HEK293 (cell line): ENCODE results near the gene IFIH1.

Experiments used
- CTCF ChIP-seq: fragments of 450-650 bp; formaldehyde crosslinking; IDR thresholded peaks from 2 replicates; pipeline ENCODE4 v1.5.1; 2016; ENCODE audit warnings: missing biosample characterization, missing genetic modification characterization
- REPIN1 ChIP-seq: fragments of 450-650 bp; formaldehyde crosslinking; IDR thresholded peaks from 2 replicates; pipeline ENCODE4 v1.5.1; 2017; ENCODE audit warnings: missing biosample characterization, missing genetic modification characterization, low read depth
- REST ChIP-seq: fragments of 450-650 bp; formaldehyde crosslinking; IDR thresholded peaks from 2 replicates; pipeline ENCODE4 v1.5.1; 2016; ENCODE audit warnings: missing biosample characterization, missing genetic modification characterization
- TCF7L2 ChIP-seq: IDR thresholded peaks from 2 replicates; pipeline ENCODE4 v1.6.1; 2011; ENCODE audit warnings: low read depth, mild to moderate bottlenecking, inconsistent platforms, low read length, moderate library complexity, borderline replicate concordance
- ZBTB10 ChIP-seq: fragments of 450-650 bp; formaldehyde crosslinking; IDR thresholded peaks from 2 replicates; pipeline ENCODE4 v1.5.1; 2016; ENCODE audit warnings: missing biosample characterization, missing genetic modification characterization
- ZNF121 ChIP-seq: fragments of 450-650 bp; formaldehyde crosslinking; IDR thresholded peaks from 2 replicates; pipeline ENCODE4 v1.5.1; 2016; ENCODE audit warnings: missing biosample characterization, missing genetic modification characterization
- ZNF274 ChIP-seq, 2 experiments: fragments of 200-500 bp in 1 of 2; fragments of 450-650 bp in 1 of 2; sonication (Bioruptor generic) in 1 of 2; formaldehyde crosslinking in 1 of 2; IDR thresholded peaks; 2 replicates each; pipeline versions ENCODE4 v1.5.1 to v1.6.1; 2014 to 2016; ENCODE audit warnings: borderline replicate concordance in 1 of 2, inconsistent platforms in 1 of 2, low read length in 1 of 2, missing biosample characterization in 1 of 2, missing genetic modification characterization in 1 of 2
- ZNF433 ChIP-seq: fragments of 450-650 bp; formaldehyde crosslinking; IDR thresholded peaks from 2 replicates; pipeline ENCODE4 v1.5.1; 2016; ENCODE audit warnings: missing biosample characterization, missing genetic modification characterization, low read depth
- ZNF473 ChIP-seq: fragments of 450-650 bp; formaldehyde crosslinking; IDR thresholded peaks from 2 replicates; pipeline ENCODE4 v1.5.1; 2017; ENCODE audit warnings: missing biosample characterization, missing genetic modification characterization
- ZNF521 ChIP-seq: fragments of 450-650 bp; formaldehyde crosslinking; IDR thresholded peaks from 2 replicates; pipeline ENCODE4 v1.5.1; 2017; ENCODE audit warnings: missing biosample characterization, mild to moderate bottlenecking, missing genetic modification characterization
- ZNF830 ChIP-seq: fragments of 450-650 bp; IDR thresholded peaks from 2 replicates; pipeline ENCODE4 v1.5.0; 2018; ENCODE audit warnings: missing biosample characterization, missing genetic modification characterization, low read depth, mild to moderate bottlenecking, moderate library complexity

- no peak for TF ChIP-seq REPIN1 (tag by site-specific recombination)
- TF ChIP-seq ZNF121 (tag by site-specific recombination): no peak
- TF ChIP-seq ZNF433 (tag by site-specific recombination): no peak
- TF ChIP-seq CTCF (tag by site-specific recombination): no peak
- no peak for TF ChIP-seq TCF7L2
- no peak for TF ChIP-seq ZNF274 (IDR thresholded peaks at IDR 0.05; ENCODE audit: low read length)
- TF ChIP-seq ZNF274 (tag by site-specific recombination; IDR thresholded peaks at IDR 0.05; ENCODE audit: borderline replicate concordance): no peak
- TF ChIP-seq REST (tag by site-specific recombination): no peak
- TF ChIP-seq ZBTB10 (tag by site-specific recombination): no peak
- TF ChIP-seq ZNF521: no peak
- TF ChIP-seq ZNF830 (tag by site-specific recombination): no peak
- no peak for TF ChIP-seq ZNF473 (tag by site-specific recombination)
Measured at GRCh38 chr2:162300266-162300665, 18.2 kb downstream of the IFIH1 start.
